GM19023 (cell line): ENCODE results near the gene TSPAN15.
"Not testable (repeated sequence)": the region's sequence is repeated elsewhere in the genome, so short reads cannot be mapped to it uniquely, and the experiment has no call there.

Source experiments
- ATAC-seq: cut with Tn5 transposase; IDR thresholded peaks from one replicate; pipeline ENCODE4 v1.9.1; 2021; ENCODE audit warnings: mild to moderate bottlenecking, moderate library complexity; ENCODE audit not compliant: unreplicated experiment

Gene TSPAN15

DNA sequence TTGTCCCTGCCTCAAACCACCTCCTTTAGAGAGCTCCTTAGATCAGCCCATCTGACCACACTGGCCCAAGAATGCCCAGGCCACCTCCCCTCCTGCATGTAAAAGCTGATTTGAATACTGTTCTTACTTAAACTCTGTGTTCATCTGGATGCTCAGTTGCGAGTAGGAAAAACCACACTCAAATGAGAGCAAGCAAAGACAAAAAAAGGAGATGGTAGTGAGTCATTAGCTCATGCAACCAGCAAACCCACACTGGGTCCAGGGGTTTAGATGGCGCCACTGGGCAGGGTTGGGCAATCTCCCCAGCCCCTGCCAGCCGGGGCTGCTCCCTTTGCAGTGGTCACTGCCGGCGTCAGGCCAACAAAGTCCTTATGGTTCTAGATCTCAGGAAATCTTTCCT, 32.7 kb downstream of the TSPAN15 start:
- no peak for ATAC-seq

GRCh38 chr10:69484736-69485135, 33.5 kb downstream of the TSPAN15 start:
- ATAC-seq: no peak

DNA sequence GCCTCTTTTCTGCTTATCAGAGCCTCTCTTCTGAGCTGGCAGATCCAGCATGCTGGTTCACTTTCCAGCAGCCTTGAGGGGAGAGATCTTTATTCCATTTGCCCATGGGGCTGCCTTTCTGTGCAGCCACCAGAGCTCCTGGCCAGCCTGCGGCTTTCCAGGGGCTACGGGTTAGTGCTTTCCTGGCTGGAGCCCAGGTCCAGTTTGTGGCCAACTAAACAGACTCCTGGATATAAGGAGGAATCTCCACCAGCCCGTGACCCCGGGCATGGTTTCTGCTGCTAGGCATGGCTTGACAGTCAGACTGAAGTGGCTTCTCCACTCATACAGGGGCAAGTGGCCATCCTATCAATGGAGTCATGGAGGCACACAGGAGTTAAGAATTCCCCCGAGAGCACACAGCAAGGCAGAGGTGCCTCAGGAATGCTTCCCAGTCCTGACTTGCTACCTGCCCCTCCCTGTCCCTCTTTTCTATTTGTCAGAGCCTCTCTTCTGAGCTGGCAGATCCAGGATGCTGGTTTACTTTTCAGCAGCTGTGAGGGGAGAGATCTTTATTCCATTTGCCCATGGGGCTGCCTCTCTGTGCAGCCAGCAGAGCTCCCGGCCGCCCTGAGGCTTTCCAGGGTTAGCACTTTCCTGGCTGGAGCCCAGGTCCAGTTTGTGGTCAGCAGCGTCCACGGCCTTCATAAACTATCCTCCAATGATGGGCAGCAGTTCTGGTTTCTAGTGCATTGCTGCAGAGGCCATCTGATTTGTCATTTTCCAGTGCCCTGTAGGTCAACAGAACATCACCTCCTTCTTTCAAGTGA, 35.9 kb downstream of the TSPAN15 start:
- no peak for ATAC-seq

DNA sequence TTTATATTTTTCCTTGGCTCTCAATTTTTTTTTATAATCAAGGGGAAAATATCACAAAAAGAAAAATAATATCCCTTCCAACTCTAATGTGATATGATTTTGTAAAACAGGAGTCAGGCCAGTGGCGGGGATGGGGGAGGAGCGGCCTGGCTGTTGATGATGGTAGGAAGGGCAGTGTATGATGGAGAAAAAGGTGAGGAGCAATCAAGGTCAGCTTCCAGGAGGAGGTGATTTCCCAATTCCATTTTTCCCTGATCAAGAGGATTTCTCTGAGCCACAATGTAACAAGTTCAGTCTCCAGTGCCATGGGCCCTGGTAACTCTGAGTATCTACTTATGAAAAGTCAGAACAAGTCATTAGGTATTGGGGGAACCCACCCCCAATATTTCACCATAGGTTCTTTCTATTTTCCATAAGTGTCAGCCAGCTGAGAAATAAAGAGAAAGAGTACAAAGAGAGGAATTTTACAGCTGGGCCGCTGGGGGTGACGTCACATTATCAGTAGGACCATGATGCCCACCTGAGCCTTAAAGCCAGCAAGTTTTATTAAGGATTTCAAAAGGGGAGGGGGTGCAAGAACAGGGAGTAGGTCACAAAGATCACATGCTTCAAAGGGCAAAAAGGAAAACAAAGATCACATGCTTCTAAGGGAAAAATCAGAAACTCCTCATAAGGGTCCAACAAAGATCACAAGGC, 37.0 kb downstream of the TSPAN15 start:
- not testable (repeated sequence) for ATAC-seq

DNA sequence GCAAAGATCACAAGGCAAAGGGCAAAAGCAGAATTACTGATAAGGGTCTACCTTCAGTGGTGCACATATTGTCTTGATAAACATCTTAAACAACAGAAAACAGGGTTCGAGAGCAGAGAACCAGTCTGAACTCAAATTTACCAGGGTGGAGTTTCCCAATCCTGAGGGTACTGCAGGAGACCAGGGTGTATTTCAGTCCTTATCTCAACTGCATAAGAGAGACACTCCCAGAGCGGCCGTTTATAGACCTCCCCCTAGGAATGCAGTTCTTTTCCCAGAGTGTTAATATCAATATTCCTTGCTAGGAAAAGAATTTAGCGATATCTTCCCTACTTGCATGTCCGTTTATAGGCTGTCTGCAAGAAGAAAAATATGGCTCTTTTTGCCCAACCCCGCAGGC, 37.6 kb downstream of the TSPAN15 start:
- ATAC-seq: not testable (repeated sequence)

DNA sequence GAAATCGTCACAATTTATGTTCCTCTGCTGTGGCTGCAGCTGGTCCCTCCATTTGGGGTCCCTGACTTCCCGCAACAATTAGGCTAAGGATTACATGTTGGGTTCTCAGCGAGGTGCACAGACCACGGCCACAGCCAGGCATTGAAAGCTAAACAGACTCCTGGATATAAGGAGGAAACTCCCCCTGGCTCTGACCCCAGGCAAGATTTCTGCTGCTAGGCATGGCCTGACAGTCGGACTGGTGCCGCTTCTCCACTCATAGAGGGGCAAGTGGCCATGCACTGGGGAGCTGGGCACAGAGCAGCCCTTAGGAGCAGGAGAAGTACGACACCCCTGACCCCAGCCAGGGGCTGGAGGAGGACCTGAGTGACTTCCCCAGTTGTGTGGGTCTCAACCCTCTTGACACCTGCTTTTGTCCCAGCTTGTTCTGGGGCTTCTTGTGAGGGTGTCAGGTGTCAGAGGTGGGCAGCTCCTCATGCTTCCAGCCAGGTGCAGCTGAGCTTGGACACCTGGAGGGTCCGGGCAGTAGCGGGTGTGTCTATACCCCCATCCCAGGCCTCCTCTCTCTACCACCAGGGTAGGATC, 38.3 kb downstream of the TSPAN15 start:
- no peak for ATAC-seq

GRCh38 chr10:69490876-69491275, 39.6 kb downstream of the TSPAN15 start:
- ATAC-seq: no peak

GRCh38 chr10:69491611-69492010, 40.3 kb downstream of the TSPAN15 start:
- ATAC-seq: no peak

DNA sequence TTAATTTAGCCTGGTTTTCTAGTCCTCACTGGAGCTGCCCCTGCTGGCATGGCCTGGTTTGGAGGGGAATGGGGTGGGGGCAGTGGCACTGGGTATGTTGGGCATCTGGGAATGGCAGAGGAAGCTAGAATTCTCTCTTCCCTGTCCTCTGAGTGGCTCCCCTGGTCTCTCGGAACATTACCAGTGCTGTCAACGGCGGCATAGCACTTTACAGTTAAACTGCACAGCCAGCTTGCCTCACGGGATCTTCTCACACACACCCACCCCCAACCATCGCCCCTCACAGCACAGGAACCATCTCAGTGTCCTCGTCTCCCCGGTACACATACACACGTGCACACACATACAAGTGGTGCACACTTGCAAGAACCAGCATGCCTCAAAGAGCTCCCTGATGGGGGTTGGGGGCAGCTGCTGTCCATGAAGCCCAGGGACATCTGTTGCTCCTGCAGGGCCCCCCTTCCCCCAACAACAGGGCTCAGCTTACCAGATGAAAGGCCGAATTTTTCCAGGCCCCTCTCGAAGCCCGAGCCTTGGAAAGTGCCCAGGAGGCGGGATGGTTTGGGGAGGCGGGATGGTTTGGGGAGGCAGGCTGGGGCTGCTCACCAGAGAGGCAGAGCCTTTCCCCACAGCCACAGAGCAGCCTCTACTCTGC, 41.0 kb downstream of the TSPAN15 start:
- no peak for ATAC-seq

DNA sequence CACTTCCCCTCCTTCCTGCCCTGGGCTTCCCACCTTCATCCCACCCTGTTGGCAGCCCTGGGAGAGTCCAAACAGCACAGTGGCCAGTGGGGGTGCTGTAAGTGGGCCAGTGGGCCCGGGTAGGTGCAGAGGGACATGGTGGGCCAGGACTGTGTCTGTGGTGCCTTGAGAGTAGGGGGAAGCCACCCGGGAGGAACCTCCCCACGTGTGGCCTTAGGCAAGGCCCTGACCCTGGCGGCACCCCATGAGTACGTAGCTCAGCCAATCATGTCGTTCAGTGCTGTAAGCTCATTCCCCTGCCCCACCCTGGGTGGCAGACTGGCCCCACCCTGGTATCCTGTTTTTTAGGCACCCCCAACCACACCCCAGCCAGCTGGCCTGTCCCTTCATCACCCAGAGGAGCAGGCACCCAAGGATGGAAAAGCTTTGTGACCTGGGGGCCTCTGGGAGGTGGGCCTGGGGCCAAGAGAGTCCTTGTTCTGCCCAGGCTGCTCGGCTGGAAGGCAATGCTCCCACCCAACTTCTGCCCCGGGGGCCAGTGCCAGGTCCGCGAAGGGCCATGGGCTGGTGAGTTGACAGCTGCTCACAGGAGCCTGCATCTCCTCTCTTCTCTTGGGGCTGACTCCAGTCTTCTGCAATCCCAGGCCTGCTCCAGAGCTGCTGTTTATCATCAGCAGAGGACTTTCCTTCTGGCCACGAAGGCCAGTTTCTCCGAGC, 41.6 kb downstream of the TSPAN15 start:
- ATAC-seq: no peak

DNA sequence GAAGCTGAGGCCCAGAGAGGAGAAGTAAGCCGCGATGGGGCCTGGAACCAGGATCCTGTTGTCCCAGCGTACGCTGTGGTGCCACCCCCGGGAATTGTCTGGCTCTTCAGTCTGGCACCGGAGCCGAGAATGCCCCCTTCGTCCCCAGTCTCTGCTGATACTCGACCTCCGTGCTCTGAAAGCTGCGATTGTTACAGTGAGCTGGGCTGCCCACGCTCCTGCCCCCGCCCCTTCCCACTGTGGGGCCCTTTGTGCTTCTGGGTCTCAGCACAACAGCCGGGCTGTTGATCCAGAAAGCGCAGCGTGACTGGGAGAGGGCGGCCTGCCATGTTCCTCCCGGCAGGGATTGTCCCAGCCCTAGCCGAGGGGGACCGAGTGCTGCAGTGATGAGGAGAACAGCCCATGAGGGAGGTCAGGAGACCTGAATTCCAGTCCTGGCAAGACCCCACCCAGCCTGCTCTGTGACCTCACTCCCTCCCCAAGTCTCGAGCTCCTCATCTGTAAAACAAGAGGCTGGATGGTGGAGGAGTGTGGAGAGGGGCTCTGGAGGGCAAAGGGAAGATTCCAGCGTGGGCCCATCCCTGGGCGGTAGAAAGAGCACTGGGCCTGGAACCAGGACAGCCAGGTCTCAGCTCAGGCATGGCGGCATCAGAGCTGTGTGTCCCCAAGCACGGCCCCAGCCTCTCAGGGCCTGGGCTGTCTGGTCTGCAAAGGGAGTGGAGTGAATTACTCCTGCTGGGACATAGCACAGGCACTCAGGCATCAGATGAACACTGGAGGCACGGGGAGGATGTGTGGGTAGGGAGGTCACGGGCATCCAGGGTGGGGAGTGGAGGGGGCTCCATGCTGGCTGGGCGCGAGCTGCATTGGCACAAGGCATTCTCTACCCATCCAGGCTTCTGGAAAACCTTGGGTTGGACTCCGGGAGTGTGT, 43.6 kb downstream of the TSPAN15 start:
- no peak for ATAC-seq

- no peak for ATAC-seq
Observed at GRCh38 chr10:69495666-69496065, 44.4 kb downstream of the TSPAN15 start.

DNA sequence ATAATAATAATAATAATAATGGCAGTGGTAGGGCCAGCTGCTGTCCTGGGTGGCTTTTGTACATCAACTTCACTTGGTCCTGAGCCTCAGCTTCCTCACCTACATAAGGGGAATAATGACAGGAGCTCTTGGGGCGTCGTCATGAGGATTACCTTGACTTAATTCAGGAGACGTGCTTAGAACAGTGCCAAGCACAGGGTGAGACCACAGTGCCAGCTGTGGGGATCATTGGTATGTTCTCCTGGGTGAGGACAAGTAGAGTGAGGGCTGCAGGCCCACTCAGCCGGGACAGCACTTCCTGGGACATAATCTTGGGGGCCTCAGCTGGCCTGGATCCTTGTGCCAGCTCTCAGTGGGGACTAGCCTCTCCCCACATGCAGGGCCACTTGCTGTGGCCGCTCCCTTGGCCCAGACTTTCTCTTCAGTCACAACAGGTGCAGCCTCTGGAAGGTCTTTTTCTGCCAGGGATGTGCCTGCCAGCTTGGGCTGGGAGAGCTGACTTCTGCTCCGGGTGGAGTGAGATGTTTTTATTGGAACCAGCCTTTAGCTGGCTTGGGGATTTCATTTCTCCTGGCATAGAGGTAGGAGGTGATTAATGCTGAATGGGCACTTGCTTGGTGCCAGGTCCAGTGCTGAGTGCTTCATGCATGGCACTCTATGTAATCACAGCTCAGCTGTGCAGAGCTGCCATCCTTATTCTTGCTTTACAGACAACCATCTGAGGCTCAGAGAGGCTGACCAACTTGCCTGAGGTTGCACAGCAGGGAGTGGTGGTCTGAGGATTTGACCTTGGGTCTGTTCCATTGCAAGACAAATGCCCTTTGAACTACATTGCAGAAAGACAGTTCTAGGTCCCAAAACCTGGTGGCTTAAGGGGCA, 45.3 kb downstream of the TSPAN15 start:
- no peak for ATAC-seq

DNA sequence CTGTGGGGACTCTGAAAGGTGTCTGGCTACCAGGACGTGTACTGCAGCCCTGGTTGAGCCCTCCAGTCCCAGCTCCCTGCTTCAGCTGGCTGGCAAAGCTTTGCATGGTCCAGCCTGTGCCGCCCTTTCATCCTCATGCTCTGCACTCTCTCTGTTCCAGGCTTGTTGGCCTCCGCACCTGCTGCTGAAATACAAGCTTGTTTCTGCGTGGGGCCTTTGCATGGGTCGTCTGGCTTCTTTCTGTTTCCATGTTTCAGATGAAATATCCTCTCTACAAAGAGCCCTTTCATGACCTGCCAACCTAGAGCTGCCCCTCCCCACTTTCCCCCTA, 45.9 kb downstream of the TSPAN15 start:
- ATAC-seq: no peak

- no peak for ATAC-seq
Observed at GRCh38 chr10:69497611-69498390, 46.5 kb downstream of the TSPAN15 start.

GRCh38 chr10:69498711-69499471, 47.6 kb downstream of the TSPAN15 start:
- ATAC-seq: no peak
